Activated CD4-positive, alpha-beta memory T cell treated with anti-CD3 and anti-CD28 coated beads, Interleukin-2, amount 10 ng/mL, durations not matched to agents 7 days and 5 days (primary cell): ENCODE measurements around the gene ZSCAN20. TPM values are rescaled to one million over a fixed set of nuclear protein-coding genes. Genes with fewer than 3 reads are reported as not detected.

Source experiments
- CTCF ChIA-PET: fragments of 350-600 bp; sonication (Branson Sonifier 250); formaldehyde crosslinking; loops from one replicate; lab custom pipeline; 2021; ENCODE audit warnings: antibody characterized with exemption, inconsistent platforms; lab: Charles Lee
- POLR2A ChIA-PET: fragments of 350-600 bp; sonication (Branson Sonifier 250); formaldehyde crosslinking; loops from one replicate; lab custom pipeline; 2021; ENCODE audit warnings: antibody characterized with exemption; lab: Charles Lee
- DNase-seq: peaks from one replicate; pipeline ENCODE4 v3.0.0-alpha.2; 2020
- H3K27ac Mint-ChIP-seq: one replicate; pipeline ENCODE4 v1.8.0; 2021; ENCODE audit warnings: mild to moderate bottlenecking, mixed read lengths
- H3K27me3 Mint-ChIP-seq: one replicate; pipeline ENCODE4 v1.8.0; 2021; ENCODE audit warnings: mixed read lengths
- H3K36me3 Mint-ChIP-seq: one replicate; pipeline ENCODE4 v1.8.0; 2021; ENCODE audit warnings: low read depth, mixed read lengths
- H3K4me1 Mint-ChIP-seq: one replicate; pipeline ENCODE4 v1.8.0; 2021; ENCODE audit warnings: mixed read lengths
- H3K4me3 Mint-ChIP-seq: one replicate; pipeline ENCODE4 v1.8.0; 2021; ENCODE audit warnings: mild to moderate bottlenecking, mixed read lengths
- H3K9me3 Mint-ChIP-seq: one replicate; pipeline ENCODE4 v1.8.0; 2021; ENCODE audit warnings: mixed read lengths
- total RNA-seq, 2 experiments: library from RNA; stranded (reverse); gene quantifications; one replicate each; pipeline ENCODE4 v1.2.3, GENCODE V29; 2021

ZSCAN20 gene
- total RNA-seq, 2 experiments from 2014 or later = 2.1 to 2.3 TPM

GRCh38 chr1:33532250-33532649 lies 59.8 kb downstream of the ZSCAN20 start:
- ChIA-PET POLR2A (no interaction called here), CTCF (no interaction called here)
- DNase-seq = no peak
- H3K36me3 Mint-ChIP-seq = no peaks in the 10 kb centered on the region
- no peaks in the 10 kb centered on the region for H3K9me3 Mint-ChIP-seq
- H3K4me1 Mint-ChIP-seq = no peaks in the 10 kb centered on the region
- H3K4me3 Mint-ChIP-seq = no peak overlapping the region
- peaks cover 7% of the 10 kb centered on the region for H3K27me3 Mint-ChIP-seq
- H3K27ac Mint-ChIP-seq = no peak overlapping the region

- ChIA-PET POLR2A (no interaction called here), CTCF (no interaction called here)
- Mint-ChIP-seq H3K4me3 (no peak overlapping the region), H3K9me3 (no peaks in the 10 kb centered on the region), H3K27ac (no peak overlapping the region), H3K27me3 (peaks cover 7% of the 10 kb centered on the region), H3K36me3 (no peaks in the 10 kb centered on the region), H3K4me1 (no peaks in the 10 kb centered on the region)
- DNase-seq = no peak
Observed at GRCh38 chr1:33532936-33533335, 60.5 kb downstream of the ZSCAN20 start.

- CTCF ChIA-PET = no interaction called here
Observed at GRCh38 chr1:33535334-33535733, 62.9 kb downstream of the ZSCAN20 start.

GRCh38 chr1:33537885-33538284 lies 65.4 kb downstream of the ZSCAN20 start:
- Mint-ChIP-seq H3K36me3 (no peaks in the 10 kb centered on the region), H3K27me3 (no peaks in the 10 kb centered on the region), H3K4me3 (no peak overlapping the region), H3K27ac (no peak overlapping the region), H3K9me3 (no peaks in the 10 kb centered on the region), H3K4me1 (no peaks in the 10 kb centered on the region)
- POLR2A ChIA-PET = no interaction called here
- CTCF ChIA-PET = no interaction called here
- DNase-seq = no peak

More at GRCh38 chr1:33535334-33535733, 62.9 kb downstream of the ZSCAN20 start:
- Mint-ChIP-seq H3K36me3 (no peaks in the 10 kb centered on the region), H3K9me3 (no peaks in the 10 kb centered on the region), H3K4me1 (no peaks in the 10 kb centered on the region), H3K27me3 (peaks cover 7% of the 10 kb centered on the region), H3K27ac (no peak overlapping the region), H3K4me3 (no peak overlapping the region)
- DNase-seq = no peak
- POLR2A ChIA-PET = no interaction called here

GRCh38 chr1:33541966-33542365 lies 69.5 kb downstream of the ZSCAN20 start:
- CTCF ChIA-PET = no interaction called here

More at GRCh38 chr1:33541966-33542365, 69.5 kb downstream of the ZSCAN20 start:
- Mint-ChIP-seq H3K27me3 (no peaks in the 10 kb centered on the region), H3K9me3 (no peaks in the 10 kb centered on the region), H3K27ac (no peak overlapping the region), H3K4me3 (no peak overlapping the region), H3K36me3 (no peaks in the 10 kb centered on the region), H3K4me1 (no peaks in the 10 kb centered on the region)
- POLR2A ChIA-PET = no interaction called here
- DNase-seq = no peak

Other genes starting within 250 kb of the ZSCAN20 start
- 10 to 100 TPM; 18.1 to 18.7 TPM for gene ZNF362, start 216.2 kb upstream of the ZSCAN20 start, total RNA-seq
- gene A3GALT2, start 151.5 kb upstream of the ZSCAN20 start, total RNA-seq = not detected
- 10 to 100 TPM; 41.3 to 42.9 TPM for gene PHC2, start 41.5 kb upstream of the ZSCAN20 start, total RNA-seq